Measurements from ENCODE around the gene UBP1. TPM values are rescaled to one million over a fixed set of nuclear protein-coding genes. Genes with fewer than 3 reads are reported as not detected.
"Not testable (repeated sequence)": the region's sequence is repeated elsewhere in the genome, so short reads cannot be mapped to it uniquely, and the experiment has no call there.

UBP1 gene
- 10 to 100 TPM; 15.6 to 31.4 (median 28.7) TPM for polyA plus RNA-seq

DNA sequence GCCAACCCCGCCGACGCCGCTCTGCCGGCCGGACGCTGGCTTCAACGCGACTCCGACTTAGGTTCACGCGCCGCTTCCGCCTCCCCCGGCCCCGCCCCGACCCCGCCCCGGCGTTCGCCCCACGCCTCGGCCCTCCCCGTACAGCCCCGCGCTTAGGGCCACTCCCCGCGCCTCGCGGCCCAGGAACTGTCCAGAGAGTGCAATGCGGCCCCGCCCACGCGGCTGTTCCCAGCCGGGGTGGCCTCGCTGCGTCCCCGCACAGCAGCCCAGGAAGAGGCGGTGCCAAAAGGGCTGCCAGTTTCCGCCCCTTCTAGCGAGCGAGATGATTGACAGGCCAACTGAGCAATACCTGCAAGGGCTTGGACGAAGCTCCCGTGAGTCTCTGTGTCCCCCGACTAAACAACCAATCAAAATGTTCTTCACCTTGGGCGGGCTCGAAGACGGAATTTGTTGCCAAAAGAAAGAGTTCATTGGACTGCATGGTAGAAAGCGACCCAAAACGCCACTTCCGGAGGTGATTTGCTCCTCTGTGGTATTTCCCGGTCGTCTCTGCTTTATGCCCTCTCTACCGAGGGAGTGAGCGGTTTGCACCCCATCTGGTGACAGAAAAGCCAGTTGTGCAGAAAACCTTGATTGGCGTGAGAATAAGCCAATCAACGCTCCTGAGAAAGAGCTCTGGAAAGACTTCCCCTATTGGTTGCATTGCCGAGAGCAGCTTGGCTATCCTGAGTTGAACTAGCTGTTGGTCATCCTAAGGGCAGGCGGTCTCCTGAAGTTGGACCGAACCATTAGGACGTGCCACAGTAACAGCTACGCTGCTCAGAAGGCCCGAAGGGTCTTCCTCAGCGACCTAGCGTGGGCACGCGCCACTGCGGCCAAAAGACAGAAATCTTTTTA, at the start of gene UBP1:
TSS of gene UBP1 (minus strand) at position 78 of the 897 bp plus-strand sequence. CDS start 557 bp downstream, outside the sequence.
- WGBS, 3 donors: 1% methylated on average over 56 to 68 of the region's 68 CpGs
- peak within 1 kb of the TSS; percentile 90 for H3K27ac ChIP-seq (ENCODE audit: low read depth, low read length)

GRCh38 chr3:33488683-33489082, 48.5 kb upstream of the UBP1 start:
- H3K27ac ChIP-seq (ENCODE audit: low read depth, low read length): no peak overlapping the region
- WGBS, 3 donors: 86 to 98% (median 94%) methylated on average over 1 of the region's 1 CpG

DNA sequence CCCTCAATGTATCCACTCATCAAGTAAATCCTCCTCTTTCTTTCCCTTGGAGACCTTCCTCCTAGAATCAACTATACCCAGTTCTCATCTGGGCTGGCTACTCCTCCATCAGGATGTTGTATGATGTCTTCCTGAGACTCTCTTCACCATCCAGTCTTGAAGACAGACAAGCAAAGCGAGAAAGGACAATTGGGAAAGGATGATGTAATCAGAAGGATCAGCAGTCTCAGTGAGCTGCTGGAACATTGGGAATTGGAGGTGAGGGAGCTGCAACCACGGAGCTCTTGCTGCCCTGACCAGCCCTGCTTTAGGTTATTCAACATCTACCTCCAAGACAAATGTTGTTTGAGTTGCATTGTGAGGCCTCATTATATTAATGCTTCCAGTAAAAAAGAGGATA, 48.0 kb upstream of the UBP1 start:
- H3K27ac ChIP-seq (ENCODE audit: low read depth, low read length): no peak overlapping the region
- 88 to 93% (median 91%) methylated on average over 2 of the region's 2 CpGs for WGBS, 3 donors

DNA sequence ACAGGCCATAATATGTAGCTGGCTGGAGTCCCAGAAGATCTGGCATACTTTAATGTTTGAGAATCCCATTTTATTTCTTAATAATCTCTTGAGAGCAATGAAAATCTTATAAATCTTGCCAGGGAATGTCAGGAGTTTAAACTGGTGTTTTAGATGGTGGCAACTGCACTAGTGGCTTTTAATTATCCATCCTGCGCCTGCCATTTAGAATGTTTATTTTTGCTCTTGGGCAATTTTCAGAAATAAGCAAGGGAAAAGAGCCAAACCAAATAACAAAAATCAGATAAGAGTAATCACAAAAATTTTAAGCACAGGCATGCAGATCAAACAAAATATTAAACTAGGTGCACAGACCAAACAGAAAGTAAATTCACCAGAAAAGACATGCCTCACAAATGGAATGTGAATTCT, 41.9 kb upstream of the UBP1 start:
- H3K27ac ChIP-seq (ENCODE audit: low read depth, low read length): no peak overlapping the region
- 13 to 67% (median 33%) methylated on average over 1 of the region's 1 CpG for WGBS, 3 donors

DNA sequence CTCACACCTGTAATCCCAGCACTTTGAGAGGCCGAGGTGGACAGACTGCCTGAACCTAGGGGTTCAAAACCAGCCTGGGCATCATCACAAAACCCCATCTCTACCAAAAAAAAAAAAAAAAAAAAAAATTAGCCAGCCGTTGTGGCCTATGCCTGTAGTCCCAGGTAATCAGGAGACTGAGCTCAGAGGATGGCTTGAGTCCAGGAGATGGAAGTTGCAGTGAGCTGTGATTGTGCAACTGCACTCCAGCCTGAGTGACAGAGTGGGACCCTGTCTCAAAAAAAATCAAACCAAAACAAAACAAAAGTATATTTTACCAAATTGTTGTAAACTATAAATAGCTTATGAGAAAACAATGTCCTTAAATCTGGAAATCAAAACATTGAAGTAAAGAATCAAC, 34.7 kb upstream of the UBP1 start:
- WGBS, 3 donors: 73 to 94% (median 85%) methylated on average over 2 of the region's 2 CpGs

GRCh38 chr3:33473813-33474212, 33.6 kb upstream of the UBP1 start:
- 95 to 97% (median 96%) methylated on average over 2 of the region's 2 CpGs for WGBS, 3 donors

More for the DNA sequence above, 34.7 kb upstream of the UBP1 start:
- no peak overlapping the region for H3K27ac ChIP-seq (ENCODE audit: low read depth, low read length)

DNA sequence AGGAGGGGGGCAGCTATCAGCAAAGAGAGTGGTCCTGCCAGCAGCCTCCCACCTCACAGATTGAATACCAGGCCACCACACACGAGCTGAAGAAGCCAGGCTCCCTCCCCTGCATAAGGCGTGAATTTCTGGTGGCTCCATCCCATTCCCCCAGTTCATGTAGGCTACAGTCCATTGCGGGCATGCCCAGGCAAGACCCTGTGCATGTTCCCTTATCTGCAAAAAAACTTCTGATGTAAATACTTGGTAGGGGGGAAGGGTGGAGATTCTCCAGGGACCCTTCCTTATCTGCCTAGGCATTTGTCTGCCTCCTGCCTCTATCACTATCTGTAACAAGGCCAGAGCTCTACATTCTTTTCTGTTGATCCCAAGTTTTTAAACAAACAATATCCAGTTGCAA, 27.6 kb upstream of the UBP1 start:
- WGBS, 3 donors: 91 to 93% (median 92%) methylated on average over 3 of the region's 3 CpGs
- no peak overlapping the region for H3K27ac ChIP-seq (ENCODE audit: low read depth, low read length)

More at GRCh38 chr3:33473813-33474212, 33.6 kb upstream of the UBP1 start:
- H3K27ac ChIP-seq (ENCODE audit: low read depth, low read length): no peak overlapping the region

GRCh38 chr3:33461097-33461496, 20.9 kb upstream of the UBP1 start:
- WGBS, 3 donors: 93 to 96% (median 95%) methylated on average over 2 of the region's 2 CpGs

GRCh38 chr3:33459577-33459976, 19.4 kb upstream of the UBP1 start:
- 96 to 100% (median 99%) methylated on average over 4 of the region's 4 CpGs for WGBS, 3 donors

More at GRCh38 chr3:33461097-33461496, 20.9 kb upstream of the UBP1 start:
- H3K27ac ChIP-seq (ENCODE audit: low read depth, low read length): no peak overlapping the region

DNA sequence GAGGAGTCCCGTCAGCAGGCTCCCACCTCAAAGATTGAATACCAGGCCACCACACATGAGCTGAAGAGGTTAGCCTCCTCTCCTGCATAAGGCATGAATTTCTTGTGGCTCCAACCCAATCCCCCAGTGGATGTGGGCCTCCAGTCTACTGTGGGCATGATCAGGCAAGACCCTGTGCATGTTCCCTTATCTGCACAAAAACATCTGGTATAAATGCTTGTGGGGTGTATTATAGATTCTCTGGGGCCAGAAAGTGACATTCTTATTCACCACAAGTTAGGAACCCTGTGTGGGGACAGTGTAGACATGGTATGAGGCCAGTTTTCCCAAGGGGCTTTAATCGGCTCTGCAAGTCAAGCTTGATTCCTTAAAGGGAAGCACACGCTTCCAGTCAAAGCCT, 18.2 kb upstream of the UBP1 start:
- WGBS, 3 donors: 78 to 99% (median 93%) methylated on average over 3 of the region's 3 CpGs
- no peak overlapping the region for H3K27ac ChIP-seq (ENCODE audit: low read depth, low read length)

More at GRCh38 chr3:33459577-33459976, 19.4 kb upstream of the UBP1 start:
- H3K27ac ChIP-seq (ENCODE audit: low read depth, low read length): not testable (repeated sequence)

DNA sequence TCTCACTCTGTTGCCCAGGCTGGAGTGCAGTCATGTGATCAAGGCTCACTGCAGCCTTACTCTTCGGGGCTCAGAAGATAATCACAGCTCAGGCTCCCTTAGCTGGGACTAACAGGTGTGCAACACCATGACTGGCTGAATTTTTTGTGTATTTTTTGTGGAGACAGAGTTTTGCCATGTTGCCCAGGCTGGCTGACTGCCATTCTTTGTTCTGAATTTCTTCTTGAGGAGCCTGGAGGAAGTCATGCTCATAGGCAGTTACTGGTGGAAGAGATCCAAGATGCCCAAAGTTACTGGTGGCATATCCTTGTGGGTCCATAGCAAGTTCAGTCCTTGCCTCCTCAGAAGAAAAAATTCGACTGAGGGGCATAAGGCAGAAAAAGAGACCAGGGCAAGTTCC, 16.6 kb upstream of the UBP1 start:
- H3K27ac ChIP-seq (ENCODE audit: low read depth, low read length): no peak overlapping the region
- WGBS, 3 donors: 61 to 77% (median 76%) methylated on average over 2 of the region's 2 CpGs

- no peak overlapping the region for H3K27ac ChIP-seq (ENCODE audit: low read depth, low read length)
- 93 to 100% (median 98%) methylated on average over 17 to 19 of the region's 19 CpGs for WGBS, 3 donors
Measured at GRCh38 chr3:33453331-33453761, 13.1 kb upstream of the UBP1 start.

- H3K27ac ChIP-seq (ENCODE audit: low read depth, low read length): not testable (repeated sequence)
- 77 to 91% (median 88%) methylated on average over 1 of the region's 1 CpG for WGBS, 3 donors
Measured at GRCh38 chr3:33451994-33452393, 11.8 kb upstream of the UBP1 start.

- no peak overlapping the region for H3K27ac ChIP-seq (ENCODE audit: low read depth, low read length)
- 95 to 96% (median 95%) methylated on average over 15 of the region's 15 CpGs for WGBS, 3 donors
Measured at GRCh38 chr3:33447958-33448357, 7.8 kb upstream of the UBP1 start.

- H3K27ac ChIP-seq (ENCODE audit: low read depth, low read length): not testable (repeated sequence)
- WGBS, 3 donors: 81 to 84% (median 82%) methylated on average over 7 of the region's 7 CpGs
Measured at GRCh38 chr3:33447256-33447625, 7.0 kb upstream of the UBP1 start.

DNA sequence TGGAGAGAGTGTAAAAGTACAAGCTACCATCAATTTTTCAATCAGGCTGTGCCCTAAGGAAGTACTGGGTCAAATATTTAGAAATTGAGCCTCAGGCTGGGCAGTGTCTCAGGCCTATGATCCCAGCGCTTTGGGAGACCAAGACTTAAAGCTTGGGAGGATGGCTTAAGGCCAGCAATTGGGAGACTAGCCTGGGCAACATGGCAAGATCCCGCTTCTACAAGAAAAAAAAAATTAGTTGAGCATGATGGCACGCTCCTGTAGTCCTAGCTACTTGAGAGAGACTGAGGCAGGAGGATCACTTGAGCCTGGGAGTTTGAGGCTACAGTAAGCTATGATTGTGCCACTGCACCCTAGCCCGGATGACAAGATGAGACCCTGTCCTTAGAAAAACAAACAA, 2.0 kb upstream of the UBP1 start:
- 85 to 98% (median 85%) methylated on average over 4 of the region's 4 CpGs for WGBS, 3 donors
- H3K27ac ChIP-seq (ENCODE audit: low read depth, low read length): no peak overlapping the region

DNA sequence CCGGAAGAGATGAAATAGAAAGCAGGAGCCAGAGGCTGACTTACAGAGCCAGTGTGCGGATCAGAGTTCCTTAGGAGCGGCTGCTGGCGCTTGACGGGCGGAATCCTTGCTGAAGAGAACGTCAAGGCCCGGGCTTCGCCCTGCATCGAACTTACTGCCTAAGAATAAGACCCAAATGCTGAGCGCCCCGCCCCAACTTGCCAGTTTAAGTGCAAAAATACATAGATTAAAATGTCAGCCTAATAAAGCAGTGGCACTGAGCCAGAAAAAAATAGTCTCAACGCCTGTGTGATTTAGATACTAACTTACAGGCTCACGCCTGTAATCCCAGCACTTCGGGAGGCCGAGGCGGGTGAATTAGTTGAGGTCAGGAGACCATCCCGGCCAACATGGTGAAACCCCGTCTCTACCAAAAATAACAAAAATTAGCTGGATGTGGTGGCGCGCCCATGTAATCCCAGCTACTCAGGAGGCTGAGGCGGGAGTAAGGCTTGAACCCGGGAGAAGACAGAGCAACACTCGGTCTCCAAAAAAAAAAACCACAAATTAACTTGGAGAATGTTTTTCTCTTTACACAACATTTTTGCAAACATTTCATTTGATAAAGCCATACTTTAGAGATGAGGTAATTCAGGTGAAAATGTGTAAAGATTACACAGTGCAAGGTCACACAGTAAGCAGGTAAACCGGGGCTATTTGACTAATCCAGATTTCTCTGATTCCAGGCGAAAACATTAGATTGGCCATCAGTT, 1.2 kb upstream of the UBP1 start:
- H3K27ac ChIP-seq (ENCODE audit: low read depth, low read length): peak overlapping the region; percentile 67
- 12 to 32% (median 23%) methylated on average over 26 of the region's 26 CpGs for WGBS, 3 donors

- 0 to 1% (median 0%) methylated on average over 60 to 93 of the region's 93 CpGs for WGBS, 3 donors
Measured at GRCh38 chr3:33439546-33440327, 468 bp downstream of the UBP1 start.

More at GRCh38 chr3:33439546-33440327, 468 bp downstream of the UBP1 start:
- peak overlapping the region; percentile 90 for H3K27ac ChIP-seq (ENCODE audit: low read depth, low read length)

Measured in adipose tissue (tissue), 3 donors.